ENCODE measurements around the gene NDUFS4.
"Not testable (repeated sequence)": the region's sequence is repeated elsewhere in the genome, so short reads cannot be mapped to it uniquely, and the experiment has no call there.

NDUFS4 gene

DNA sequence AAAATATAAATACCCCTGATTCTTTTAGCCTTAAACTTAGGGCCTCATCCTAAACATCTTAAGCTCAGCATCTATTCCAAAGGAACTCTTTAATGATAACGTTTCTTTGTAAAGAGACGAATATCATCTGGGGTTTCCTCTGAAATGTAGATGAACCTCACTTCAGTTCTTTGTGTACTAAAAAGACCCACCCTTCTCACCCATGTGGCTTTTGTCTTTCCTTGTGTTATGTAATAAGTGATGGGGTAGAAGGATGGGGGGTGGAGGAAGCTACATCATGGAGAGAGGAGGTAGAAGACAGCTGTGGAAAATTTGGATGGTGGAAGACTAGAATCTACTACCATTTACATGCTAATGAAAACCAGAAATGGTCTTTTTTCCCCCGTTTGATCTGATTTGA, 111.0 kb downstream of the NDUFS4 start:
- DNase-seq: no peak

GRCh38 chr5:53674121-53674520, 113.7 kb downstream of the NDUFS4 start:
- DNase-seq: no peak

- DNase-seq: no peak
These were observed 117.2 kb downstream of the NDUFS4 start for GRCh38 chr5:53677632-53678031.

DNA sequence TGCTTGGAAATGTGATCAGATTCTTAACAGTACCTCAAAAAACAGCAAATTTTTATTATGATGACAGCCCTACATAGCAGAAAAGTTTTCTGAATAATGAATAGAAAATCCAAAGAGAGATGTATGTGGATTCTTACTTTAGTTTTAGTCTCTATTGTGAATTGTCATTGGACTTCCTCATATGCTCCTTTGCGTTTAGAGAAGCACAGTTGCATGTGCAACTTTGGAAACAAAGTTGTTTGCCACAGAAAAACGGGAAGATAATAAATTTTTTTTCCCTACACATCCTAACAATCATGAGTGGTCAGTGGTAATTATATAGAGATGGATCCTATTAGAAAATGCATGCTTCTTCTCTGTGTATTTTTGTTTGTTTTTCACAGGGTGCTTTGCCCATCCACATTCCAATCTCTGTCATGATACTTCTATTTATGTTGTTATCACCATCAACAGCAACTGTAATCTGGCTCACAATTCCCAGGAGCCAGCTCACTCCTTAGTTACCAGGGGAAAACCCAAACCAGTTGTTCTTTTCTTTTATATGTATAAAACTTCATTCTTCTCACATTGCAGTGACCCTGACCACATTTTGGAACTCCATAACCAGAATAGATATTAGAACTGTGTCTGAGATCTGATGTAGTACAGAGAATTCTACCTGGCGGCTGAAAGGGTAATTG, 118.7 kb downstream of the NDUFS4 start:
- no peak for DNase-seq

GRCh38 chr5:53681079-53681478, 120.6 kb downstream of the NDUFS4 start:
- no peak for DNase-seq

DNA sequence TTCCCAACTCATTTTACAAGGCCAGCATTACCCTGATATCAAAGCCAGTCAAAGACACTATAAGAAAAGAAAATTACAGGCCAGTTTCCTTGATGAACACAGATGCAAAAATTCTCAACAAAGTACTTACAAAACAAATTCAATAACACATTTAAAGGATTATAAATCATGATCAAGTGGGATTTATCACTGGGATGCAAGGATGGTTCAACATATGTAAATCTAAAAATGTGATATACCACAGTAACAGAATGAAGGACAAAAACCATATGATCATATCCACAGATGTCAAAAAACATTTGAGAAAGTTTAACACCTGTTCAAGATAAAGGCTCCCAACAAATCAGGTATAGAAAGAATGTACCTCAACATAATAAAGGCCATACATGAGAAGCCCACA, 130.6 kb downstream of the NDUFS4 start:
- no peak for DNase-seq

GRCh38 chr5:53694520-53695022, 134.1 kb downstream of the NDUFS4 start:
- DNase-seq: no peak

GRCh38 chr5:53710405-53710804, 150.0 kb downstream of the NDUFS4 start:
- not testable (repeated sequence) for DNase-seq

DNA sequence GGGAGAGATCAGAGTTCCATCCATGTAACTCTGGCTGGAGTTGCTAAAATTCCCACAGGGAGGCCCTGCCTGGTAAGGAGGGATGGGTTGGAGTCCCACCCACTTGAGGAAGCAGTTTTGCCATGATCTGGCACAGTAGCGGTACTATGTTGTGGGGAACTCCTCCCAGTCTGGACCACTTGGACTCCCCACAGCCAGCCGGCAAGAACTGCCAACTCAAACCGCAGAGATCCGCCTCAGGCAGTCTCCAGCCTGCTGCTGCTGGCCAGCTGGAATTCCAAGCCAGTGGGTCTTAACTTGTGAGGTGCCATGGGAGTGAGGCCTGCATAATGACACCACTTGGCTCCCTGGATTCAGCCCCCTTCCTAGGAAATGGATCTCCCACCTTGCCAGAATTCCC, 151.9 kb downstream of the NDUFS4 start:
- no peak for DNase-seq

GRCh38 chr5:53713978-53714666, 153.7 kb downstream of the NDUFS4 start:
- no peak for DNase-seq

DNA sequence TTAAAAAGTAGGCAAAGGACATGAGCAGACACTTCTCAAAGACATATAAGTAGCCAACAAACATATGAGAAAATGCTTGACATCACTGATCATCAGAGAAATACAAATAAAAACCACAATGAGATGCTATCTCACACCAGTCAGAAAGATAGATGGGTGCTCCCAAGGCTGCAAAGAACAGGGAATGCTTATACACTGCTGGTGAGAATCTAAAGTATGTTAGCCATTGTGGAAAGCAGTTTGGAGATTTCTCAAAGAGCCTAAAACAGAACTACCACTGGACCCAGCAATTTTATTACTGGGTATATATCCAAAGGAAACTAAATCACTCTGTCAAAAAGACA, 154.2 kb downstream of the NDUFS4 start:
- DNase-seq: peak; percentile 4

GRCh38 chr5:53726121-53726520, 165.7 kb downstream of the NDUFS4 start:
- DNase-seq: no peak

DNA sequence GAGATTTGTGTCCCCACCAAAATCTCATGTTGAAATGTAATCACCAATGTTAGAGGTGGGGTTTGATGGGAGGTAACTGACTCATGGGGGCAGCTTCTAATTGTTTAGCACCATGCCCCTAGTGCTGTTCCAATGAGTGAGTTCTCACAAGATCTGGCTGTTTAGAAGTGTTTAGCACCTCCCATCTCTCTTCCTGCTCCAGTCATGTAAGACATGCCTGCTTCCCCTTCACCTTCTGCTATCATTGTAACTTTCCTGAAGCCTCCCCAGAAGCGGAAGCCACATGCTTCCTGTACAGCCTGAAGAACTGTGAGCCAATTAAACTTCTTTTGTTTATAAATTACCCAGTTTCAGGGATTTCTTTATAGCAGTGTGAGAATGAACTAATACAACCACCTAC, 170.5 kb downstream of the NDUFS4 start:
- no peak for DNase-seq
